Lower lobe of right lung (tissue), 2 donors: ENCODE results near the gene AEBP1. TPM values are rescaled to one million over a fixed set of nuclear protein-coding genes. Genes with fewer than 3 reads are reported as not detected.

Experiments used
- ATAC-seq, 2 donors: fragments of 200-7000 bp; cut with Tn5 transposase; one replicate each; pipeline ENCODE4 v1.9.1; 2020 to 2022; ENCODE audit warnings: mild to moderate bottlenecking in 2 of 2, moderate library complexity in 2 of 2
- DNase-seq: peaks from one replicate; pipeline ENCODE4 v3.0.0-alpha.2; 2020
- H3K27ac ChIP-seq: fragments of 200-600 bp; one replicate; pipeline ENCODE4 v1.8.0; 2022
- H3K27me3 ChIP-seq: fragments of 200-600 bp; one replicate; pipeline ENCODE4 v1.8.0; 2022; ENCODE audit warnings: low read depth
- H3K36me3 ChIP-seq: fragments of 200-600 bp; one replicate; pipeline ENCODE4 v1.8.0; 2022; ENCODE audit warnings: mild to moderate bottlenecking
- H3K4me1 ChIP-seq: fragments of 200-600 bp; one replicate; pipeline ENCODE4 v1.8.0; 2022
- H3K4me3 ChIP-seq: fragments of 200-600 bp; one replicate; pipeline ENCODE4 v1.8.0; 2022; ENCODE audit warnings: mild to moderate bottlenecking
- H3K9me3 ChIP-seq: fragments of 200-600 bp; one replicate; pipeline ENCODE4 v1.8.0; 2022
- intact Hi-C: fragments of 100-400 bp; cut with DNase I; formaldehyde crosslinking; loops from one replicate; pipeline ENCODE4 v1.11.0; 2022
- total RNA-seq: library from RNA; stranded (reverse); fragmentation: NEBNext Ultra II Directional; extraction: Animal tissue kit (Norgen Biotek cat#: 25700); gene quantifications from one replicate; pipeline ENCODE4 v1.2.1, GENCODE V29; 2021
- TF ChIP-seq, protein P1 (sequence below): fragments of 200-600 bp; IDR thresholded peaks from one replicate; pipeline ENCODE4 v1.8.0; 2022; ENCODE audit warnings: antibody characterized with exemption, mild to moderate bottlenecking
- donor health status: DM: no; HTN: yes; CAD: no; lungs with severe emphysema.

AEBP1 gene
- total RNA-seq, 1 donor from 2014 or later = 82.5 TPM

DNA sequence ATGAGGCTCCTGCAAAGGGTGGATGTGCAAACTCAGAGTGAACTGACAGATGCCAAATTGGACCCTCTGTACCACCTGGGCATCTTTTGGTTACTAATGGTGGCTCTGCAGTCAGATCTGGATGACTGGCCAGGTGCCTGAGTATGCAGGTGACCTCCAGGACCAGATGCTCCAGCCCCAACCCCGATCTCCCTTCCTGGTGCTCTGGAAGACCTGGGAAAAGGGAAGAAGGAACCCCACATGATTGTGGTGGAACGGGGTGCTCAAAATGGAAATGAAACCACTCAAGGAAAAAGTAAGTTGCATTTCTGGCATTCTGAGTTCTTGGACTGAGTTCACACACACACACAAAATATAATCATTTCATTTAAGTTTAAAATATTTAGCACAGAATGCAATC lies 9.8 kb upstream of the AEBP1 start:
- TF ChIP-seq, protein P1, sequence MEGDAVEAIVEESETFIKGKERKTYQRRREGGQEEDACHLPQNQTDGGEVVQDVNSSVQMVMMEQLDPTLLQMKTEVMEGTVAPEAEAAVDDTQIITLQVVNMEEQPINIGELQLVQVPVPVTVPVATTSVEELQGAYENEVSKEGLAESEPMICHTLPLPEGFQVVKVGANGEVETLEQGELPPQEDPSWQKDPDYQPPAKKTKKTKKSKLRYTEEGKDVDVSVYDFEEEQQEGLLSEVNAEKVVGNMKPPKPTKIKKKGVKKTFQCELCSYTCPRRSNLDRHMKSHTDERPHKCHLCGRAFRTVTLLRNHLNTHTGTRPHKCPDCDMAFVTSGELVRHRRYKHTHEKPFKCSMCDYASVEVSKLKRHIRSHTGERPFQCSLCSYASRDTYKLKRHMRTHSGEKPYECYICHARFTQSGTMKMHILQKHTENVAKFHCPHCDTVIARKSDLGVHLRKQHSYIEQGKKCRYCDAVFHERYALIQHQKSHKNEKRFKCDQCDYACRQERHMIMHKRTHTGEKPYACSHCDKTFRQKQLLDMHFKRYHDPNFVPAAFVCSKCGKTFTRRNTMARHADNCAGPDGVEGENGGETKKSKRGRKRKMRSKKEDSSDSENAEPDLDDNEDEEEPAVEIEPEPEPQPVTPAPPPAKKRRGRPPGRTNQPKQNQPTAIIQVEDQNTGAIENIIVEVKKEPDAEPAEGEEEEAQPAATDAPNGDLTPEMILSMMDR = no peak
- no peak for ATAC-seq
- no peaks in the 10 kb centered on the region for H3K36me3 ChIP-seq
- H3K4me1 ChIP-seq = peaks cover 13% of the 10 kb centered on the region
- peak overlapping the region; percentile 46 for H3K27ac ChIP-seq
- no peak for DNase-seq
- H3K4me3 ChIP-seq = no peak overlapping the region
- H3K27me3 ChIP-seq = no peaks in the 10 kb centered on the region
- intact Hi-C loops = no loop called here
- no peaks in the 10 kb centered on the region for H3K9me3 ChIP-seq

DNA sequence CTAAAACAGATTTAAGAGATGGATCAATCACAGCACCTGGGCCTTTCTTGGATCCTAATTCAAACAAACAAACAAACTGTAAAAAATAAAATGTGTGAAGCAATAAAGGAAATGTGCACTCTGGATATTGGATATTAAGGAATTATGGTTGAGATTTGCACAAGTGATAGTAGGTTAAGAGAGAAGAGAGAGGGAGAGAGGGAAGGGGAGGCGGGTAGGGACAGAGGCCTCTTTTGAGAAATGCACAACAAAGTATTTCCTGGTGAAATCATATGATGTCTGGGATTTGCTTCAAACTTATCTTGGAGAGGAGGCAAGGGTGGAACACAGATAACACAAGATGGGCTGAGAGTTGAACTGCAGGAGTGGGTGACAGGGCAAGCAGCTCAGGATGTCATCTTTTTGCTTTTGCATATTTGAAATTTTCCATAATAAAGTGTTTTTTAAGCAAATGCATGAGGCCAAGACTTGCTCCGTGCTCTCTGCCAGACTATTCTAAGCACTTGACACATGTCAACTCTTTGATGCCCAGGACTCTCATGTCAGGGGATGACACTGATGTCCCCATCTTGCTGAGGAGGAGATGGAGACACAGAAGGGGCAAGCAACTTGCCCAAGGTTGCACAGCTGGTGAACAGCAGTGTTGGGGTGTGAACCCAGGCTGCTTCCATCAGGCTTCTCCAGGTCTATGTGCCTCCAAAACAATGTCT lies 9.1 kb upstream of the AEBP1 start:
- H3K36me3 ChIP-seq = no peaks in the 10 kb centered on the region
- H3K9me3 ChIP-seq = no peaks in the 10 kb centered on the region
- H3K27ac ChIP-seq = no peak overlapping the region
- peaks cover 13% of the 10 kb centered on the region for H3K4me1 ChIP-seq
- no peak overlapping the region for H3K4me3 ChIP-seq
- TF ChIP-seq, protein P1 = no peak
- no peaks in the 10 kb centered on the region for H3K27me3 ChIP-seq
- ATAC-seq (no peak), DNase-seq (no peak)
- intact Hi-C loops = no loop called here

DNA sequence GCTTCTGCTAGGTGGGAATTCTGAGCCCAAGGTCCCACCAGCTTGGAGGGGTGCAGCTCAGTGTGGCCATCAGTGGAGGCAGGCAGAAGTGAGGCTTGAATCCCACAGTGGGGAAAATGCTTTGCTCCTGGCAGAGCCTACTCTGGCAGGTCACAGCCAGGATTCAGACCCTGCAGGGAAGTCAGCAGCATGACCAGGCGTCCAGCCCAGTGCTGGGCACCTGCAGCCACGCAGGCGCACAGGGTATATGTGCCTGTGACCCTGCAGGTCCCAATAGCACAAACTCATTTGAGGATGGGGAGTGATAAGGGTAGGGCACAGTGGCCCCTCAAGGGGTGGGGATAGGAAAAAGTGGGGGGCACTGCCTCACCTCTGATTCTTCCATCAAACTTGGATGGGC lies 8.4 kb upstream of the AEBP1 start:
- H3K27ac ChIP-seq = peak overlapping the region; percentile 6
- no peak overlapping the region for H3K4me3 ChIP-seq
- TF ChIP-seq, protein P1 = no peak
- H3K4me1 ChIP-seq = peaks cover 13% of the 10 kb centered on the region
- H3K36me3 ChIP-seq = no peaks in the 10 kb centered on the region
- no peaks in the 10 kb centered on the region for H3K27me3 ChIP-seq
- no peak for DNase-seq
- intact Hi-C loops = no loop called here
- H3K9me3 ChIP-seq = no peaks in the 10 kb centered on the region
- no peak for ATAC-seq

DNA sequence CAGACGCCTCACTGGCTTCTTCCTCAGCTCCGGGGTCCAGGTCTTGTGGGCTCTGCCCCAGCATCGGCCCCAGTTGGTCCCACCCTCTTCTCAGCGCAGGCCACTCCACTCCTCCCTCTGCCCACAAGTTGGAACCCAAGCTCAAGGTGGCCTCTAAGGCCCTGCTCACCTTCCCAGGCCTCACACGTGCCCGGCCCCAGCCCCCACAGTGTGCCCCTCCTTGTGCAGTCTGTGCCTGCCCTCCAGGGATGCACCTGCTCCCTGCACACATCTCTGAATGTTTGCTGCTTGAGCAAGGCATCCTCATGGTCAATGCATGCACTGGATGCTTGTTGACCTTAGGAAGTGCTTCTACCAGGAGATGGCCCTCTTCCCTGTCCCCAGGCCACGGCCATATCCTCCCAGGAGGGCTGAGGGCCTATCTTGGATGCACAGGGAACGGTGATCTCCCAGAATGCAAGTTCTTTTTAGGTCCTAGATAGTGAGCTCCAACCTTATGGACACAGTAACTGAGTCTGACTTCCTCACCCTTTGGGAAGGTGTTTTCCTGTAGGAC lies 7.7 kb upstream of the AEBP1 start:
- ATAC-seq = no peak
- intact Hi-C loops = no loop called here

DNA sequence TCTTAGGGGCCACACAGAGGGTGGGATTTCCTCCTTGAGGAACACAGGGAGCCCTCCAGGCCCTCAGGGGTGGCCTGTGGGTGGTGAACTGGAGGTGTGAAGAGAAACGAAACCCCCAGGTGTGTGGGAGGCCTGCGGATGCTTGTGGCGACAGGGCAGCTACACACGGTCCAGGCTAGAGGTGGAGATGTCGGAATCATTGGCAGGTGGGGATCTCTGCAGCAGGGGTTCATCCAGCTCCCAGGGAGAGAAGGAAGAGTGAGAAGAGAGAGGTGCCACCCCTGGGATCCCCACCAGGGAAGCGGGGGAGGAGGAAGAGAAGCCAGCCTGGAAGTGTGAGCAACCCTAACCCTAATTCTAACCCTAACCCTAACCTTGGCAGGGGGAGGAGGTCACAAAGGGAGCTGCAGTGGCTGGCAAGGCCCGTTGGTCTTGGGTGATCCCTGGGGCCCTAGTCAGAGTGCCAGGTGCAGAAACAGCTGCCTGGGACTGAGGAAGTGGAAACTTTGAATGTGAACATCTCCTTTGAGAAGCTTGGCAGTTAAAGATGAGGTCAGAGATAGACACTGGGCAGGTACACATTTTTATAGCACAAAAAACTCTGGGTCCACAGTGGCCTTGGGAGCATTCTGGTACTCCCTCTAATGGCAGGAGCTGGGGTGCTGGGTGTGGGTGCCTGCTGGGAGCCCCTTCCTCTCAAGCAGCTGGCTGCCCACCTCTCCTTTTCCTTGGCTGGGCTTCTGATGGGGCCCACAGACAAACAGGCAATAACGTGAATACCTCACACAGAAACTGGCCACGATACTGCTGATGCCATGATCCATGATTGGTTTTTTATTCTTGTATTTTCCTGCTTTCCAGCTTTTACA lies 6.8 kb upstream of the AEBP1 start:
- DNase-seq = no peak
- no peak overlapping the region for H3K27ac ChIP-seq
- TF ChIP-seq, protein P1 = no peak
- no peak overlapping the region for H3K4me3 ChIP-seq
- H3K36me3 ChIP-seq = no peaks in the 10 kb centered on the region
- H3K9me3 ChIP-seq = no peaks in the 10 kb centered on the region
- intact Hi-C loops = no loop called here
- H3K4me1 ChIP-seq = peaks cover 13% of the 10 kb centered on the region
- H3K27me3 ChIP-seq = no peaks in the 10 kb centered on the region
- no peak for ATAC-seq

More for the DNA sequence above, 7.7 kb upstream of the AEBP1 start:
- TF ChIP-seq, protein P1 = no peak
- H3K27me3 ChIP-seq = no peaks in the 10 kb centered on the region
- no peak for DNase-seq
- no peak overlapping the region for H3K27ac ChIP-seq
- H3K4me3 ChIP-seq = no peak overlapping the region
- H3K9me3 ChIP-seq = no peaks in the 10 kb centered on the region
- H3K36me3 ChIP-seq = no peaks in the 10 kb centered on the region
- H3K4me1 ChIP-seq = peaks cover 13% of the 10 kb centered on the region
